Inflammatory macrophage treated with lipopolysaccharide for 4 hours (primary cell): ENCODE measurements around the gene TMEM191B.
"Not testable (repeated sequence)": the region's sequence is repeated elsewhere in the genome, so short reads cannot be mapped to it uniquely, and the experiment has no call there.

Experiments
- DNase-seq: peaks from one replicate; pipeline ENCODE4 v3.0.0-alpha.2; 2020

The TMEM191B gene

DNA sequence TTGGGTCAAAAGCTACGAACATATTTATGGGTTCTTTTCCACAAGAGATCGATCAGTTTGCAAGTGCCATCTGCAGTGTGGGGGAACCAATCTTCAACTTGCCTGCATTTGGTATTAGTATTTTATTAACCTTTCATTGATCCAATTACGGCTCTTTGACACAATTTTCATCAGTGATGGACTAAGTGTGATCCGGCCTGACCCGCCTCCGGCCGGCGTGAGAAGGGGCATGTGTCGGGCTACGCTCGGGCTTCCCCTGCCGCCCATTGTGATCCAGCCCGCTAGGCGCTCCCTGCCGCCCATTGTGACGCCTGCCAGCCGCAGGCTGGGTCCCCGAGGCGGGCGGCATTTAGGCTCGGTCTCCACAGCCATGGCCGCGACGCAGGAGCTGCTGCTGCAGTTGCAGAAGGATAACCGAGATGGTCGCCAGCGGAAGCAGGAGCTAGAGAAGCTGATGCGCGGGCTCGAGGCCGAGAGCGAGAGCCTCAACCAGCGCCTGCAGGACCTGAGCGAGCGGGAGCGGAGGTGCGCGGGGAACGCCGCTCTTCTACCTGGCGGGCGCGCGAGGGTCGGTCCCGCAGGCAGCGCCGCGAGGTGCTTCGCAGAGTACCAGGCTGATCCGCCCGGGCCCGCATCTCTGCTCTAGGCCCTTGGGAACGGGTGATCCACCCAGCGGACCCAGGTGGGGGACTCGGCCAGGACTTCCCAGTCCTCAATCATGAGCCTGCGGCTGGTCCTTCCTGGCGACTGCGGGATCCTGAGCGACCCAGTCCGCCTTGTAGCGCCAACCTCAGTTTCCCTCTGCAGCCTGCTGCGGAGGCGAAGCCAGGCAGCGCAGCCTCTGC, at the start of gene TMEM191B:
TMEM191B (plus strand) TSS at position 51 of the 845 bp plus-strand sequence; CDS start at position 230, 179 bp downstream.
- DNase-seq, result not testable (repeated sequence)

DNA sequence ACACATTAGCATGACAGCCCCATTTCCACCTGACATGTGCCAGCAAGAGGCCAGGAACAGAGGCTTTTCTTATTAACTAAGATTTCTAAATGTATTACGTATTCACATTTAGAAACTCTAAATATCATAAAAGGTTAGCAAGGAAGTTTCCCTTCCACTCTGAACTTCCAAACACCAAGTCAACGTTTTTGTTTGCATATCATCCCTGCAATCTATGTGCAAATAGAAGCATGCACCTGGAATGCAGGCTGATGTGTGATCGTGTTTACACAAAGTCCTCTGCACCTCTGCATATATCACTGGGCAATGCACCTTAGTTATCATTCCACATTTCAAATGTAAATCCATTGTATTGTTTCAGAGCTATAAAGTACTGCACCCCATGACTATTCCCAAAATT, 31.4 kb upstream of the TMEM191B start:
- DNase-seq, result not testable (repeated sequence)

DNA sequence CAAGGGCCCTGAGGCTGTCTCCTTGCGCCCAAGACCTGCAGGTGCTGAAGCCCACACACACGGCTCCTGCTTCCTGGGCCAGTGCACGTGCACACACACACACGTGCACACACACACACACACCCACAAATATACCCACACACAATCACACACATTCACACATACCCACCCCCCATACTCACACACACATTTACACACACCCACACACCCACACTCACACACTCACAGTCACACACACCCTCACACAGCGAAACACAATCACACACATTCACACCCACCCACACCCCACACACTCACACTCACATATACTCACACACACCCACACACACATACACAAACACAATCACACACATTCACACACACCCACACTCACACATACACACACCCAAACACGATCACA, 16.3 kb upstream of the TMEM191B start:
- not testable (repeated sequence) for DNase-seq

DNA sequence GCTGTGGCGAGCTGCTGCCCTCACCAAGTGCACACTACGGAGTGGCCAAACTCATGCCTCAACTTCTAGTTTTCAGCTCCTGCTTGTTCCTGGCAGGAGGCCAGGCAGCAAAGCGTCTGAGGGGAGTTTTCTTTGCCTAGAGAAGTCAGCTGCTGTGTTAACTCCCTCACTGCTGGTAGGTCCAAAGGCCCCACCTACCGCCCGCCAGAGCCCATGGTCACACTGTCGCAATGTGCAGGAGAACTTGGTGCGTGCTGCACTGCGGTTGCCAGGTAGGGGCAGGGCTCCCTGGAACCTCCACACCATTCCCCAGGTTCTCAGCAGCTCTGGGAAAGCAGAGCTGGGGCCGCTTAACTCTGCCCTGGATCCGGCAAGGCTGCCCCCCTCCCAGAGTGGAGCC, 15.2 kb upstream of the TMEM191B start:
- DNase-seq, result not testable (repeated sequence)

- not testable (repeated sequence) for DNase-seq
Observed at GRCh38 chr22:18513454-18513853, 14.1 kb upstream of the TMEM191B start.

DNA sequence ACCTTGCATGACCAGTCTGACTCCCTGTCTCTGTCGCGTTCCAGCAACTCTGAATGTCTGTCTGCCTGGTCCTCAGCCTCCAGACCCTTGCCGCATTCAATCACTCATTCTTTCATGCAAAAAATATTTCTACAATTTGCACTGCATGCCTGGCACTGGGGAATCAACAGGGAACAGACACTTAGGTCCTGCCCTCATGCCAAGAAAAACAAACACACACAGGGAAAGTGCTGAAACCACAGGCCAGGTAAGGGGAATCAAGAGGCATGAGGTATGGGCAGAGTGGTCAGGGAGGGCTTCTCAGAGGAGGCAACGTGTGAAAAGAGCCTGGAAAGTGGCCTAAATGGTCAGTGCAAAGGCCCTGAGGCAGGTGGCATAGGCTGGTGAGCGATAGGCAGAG, 9.5 kb upstream of the TMEM191B start, which contains the start of gene GGTLC3:
GGTLC3 (minus strand) TSS at position 101 of the 400 bp plus-strand sequence. CDS start 264 bp downstream, outside the sequence.
- DNase-seq, result not testable (repeated sequence)

- DNase-seq, result not testable (repeated sequence)
Observed at GRCh38 chr22:18522762-18523161, 4.8 kb upstream of the TMEM191B start.

- DNase-seq, result not testable (repeated sequence)
Observed at GRCh38 chr22:18523328-18523727, 4.3 kb upstream of the TMEM191B start.

- DNase-seq, result not testable (repeated sequence)
Observed at GRCh38 chr22:18528597-18529415, 1.2 kb downstream of the TMEM191B start.

DNA sequence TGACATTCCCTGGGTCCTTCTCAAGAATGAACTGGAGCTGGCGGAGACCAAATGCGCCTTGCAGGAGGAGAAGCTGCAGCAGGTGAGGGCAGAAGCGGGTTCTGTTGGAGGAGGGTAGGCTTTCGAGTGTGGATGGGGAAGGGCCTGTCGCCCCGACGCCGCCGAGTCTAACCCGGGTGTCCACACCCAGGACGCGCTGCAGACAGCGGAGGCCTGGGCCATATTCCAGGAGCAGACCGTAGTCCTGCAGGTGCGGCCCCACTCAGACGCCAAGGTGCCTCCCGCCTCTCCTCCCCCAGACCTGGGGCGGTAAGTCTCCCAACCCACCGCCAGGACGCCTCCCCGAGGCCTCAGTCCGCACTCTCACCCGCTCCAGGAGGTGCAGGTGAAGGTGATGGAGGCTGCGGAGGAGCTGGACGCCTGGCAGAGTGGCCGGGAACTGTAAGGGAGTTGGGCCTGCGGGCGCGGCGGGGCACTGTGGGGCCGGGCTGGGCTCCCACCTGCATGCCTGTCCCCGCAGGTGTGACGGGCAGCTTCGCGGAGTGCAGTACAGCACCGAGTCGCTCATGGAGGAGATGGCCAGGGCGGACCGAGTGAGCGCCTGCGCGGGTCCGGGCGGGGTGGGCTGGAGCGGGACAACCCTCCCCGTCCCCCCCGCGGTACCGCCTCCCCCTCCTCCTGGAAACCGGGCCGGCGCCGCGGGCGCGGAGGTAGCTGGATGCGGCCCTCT, 2.0 kb downstream of the TMEM191B start:
- not testable (repeated sequence) for DNase-seq

DNA sequence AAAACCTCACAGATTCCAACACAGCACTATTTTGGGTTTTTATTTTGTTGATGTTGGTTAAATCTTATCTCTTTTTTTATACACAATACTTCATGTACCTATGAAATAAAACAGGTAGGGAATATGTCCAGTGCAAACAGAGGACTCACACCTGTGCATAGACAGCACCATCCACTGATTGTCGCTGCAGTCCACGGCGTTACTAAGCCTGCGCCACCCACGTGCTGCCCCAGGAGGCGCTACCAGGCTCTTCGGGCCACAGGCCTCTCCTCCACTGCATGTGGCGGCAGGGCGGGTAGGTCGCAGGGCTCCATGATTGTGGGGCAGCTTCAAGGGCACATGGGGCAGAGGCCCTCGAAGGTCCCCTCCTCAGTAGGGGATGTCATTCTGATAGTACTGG, 6.0 kb downstream of the TMEM191B start:
- DNase-seq, result not testable (repeated sequence)

DNA sequence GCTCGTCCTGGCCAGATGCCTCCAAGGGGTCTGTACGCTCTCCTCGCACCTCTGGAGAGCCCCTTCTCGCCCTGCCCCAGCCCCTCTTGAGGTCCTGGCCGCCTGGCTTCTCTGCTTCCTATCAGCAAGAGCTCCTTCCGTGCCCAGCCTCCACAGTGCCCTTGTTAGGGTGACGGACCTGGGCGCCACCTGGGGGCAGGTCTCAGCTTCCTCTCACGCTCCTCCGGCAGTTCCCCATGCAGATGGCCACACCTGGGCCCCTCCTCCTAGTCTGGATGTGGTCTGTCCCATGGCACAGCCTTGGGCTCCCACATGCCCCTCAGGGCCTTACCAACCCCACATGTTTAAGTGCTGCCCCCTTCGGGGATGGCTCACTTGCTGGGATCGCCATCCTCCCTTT, 6.7 kb downstream of the TMEM191B start:
- not testable (repeated sequence) for DNase-seq

GRCh38 chr22:18539994-18540393, 12.4 kb downstream of the TMEM191B start:
- DNase-seq, result not testable (repeated sequence)

DNA sequence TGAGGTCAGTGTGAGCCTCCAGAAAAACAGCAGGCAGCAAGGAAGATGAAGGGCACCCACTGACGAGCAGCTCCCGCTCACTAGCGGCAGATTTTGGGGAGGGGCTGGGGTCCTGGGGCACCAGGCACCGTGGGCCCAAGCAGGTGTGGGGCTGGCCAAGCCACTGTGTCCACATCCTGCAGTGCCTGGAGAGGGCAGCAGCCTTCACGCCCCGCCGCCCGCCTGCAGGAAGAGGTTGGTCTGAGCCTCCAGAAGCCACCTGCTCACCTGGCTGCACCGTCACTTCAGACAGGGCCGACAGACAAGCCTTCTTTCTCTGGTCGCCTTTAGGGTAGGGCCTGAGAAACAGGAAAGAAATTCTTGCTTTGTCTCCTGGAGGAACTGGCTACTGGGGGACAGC, 15.8 kb downstream of the TMEM191B start:
- not testable (repeated sequence) for DNase-seq

DNA sequence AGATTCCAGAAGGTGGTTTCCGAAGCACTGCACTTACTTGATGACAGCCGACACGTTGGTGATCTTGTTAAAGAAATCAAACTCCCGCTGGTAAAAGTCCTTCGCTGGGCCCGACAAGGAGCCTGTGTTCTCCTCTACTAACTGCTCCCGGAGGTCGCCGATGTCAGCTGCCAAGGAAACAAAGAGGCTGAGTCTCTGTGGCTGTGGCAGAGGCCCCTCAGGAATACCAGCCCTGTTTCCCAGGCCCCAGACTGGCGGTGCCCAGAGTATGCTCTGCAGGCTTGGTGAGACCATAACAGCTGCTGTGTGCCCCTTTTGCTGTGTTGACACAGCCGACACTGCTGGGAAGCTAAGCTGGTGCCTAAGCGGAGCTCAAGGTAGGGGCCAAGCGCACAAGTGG, 17.0 kb downstream of the TMEM191B start:
- not testable (repeated sequence) for DNase-seq

DNA sequence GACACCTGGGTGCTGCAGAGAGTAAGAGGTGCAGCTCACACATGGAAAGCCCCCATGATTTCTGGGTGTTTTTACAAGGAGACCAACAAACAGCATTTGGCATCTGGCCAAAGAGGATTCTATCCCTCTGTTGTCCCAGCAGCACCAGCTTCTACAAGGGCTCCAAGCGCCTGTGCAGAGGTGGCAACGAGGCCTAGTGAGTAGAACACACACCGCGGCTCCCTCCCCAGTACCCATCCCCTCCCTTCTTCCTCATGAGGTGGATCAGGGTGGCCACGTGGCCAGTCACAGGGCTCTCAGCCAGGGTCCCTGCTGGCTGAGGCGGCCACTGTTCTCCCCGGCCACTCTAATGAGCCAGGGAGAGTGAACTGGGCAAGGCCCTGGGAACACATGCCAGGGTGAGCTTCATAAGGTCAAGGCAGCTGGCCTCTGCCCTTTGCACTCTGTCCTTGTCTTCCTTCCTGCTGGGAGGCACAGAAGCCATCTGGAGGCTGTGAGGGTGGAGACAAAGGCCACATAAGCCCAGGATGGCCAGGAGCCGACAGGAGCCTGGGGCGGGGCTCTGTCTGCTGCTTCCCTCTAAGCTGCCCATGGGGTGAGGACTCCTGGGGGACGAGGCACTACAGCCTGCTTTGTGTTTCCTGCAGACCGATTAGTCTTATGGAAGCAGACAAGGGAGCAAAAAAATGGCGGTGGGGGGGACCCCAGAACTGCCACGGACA, 22.0 kb downstream of the TMEM191B start:
- not testable (repeated sequence) for DNase-seq

- DNase-seq, result not testable (repeated sequence)
Observed at GRCh38 chr22:18551046-18551445, 23.4 kb downstream of the TMEM191B start.

DNA sequence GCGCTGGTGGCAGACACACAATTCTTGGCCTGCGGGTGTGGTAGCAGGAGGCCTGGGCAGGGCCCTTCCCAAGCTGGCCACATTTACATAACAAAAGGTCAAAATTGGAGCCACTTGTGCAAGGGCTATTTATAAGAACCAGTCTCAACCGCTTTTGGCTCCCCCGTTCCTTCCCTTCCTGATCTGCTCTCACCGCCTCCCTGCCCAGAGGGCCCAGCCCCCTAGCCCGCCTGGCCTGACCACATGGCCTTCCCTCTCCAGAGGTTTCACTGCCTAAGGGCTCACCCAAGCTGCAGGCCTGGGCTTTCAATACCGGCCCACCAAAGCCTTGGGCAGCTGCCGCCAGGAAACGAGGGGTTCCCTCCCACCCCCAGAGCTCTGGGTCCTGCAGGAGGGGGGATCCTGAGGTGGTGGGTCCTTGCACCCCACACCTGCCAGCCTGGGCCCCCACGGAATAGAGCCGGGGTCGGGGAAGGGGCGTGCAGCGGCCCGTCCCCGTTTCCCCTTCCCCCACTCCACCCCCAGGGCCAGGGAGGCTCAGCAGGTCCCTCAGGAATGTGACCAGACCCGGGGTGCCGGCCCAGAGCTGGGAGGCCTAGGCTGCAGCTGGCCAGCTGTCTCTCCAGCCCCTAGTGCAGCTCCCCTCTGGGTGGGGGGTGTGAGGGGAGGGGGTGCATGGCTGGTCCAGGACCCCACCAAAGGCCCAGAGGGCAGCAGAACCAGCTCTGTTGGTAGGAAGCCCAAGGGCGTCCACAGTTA, 25.4 kb downstream of the TMEM191B start:
- not testable (repeated sequence) for DNase-seq

GRCh38 chr22:18554280-18555256, 27.0 kb downstream of the TMEM191B start:
- not testable (repeated sequence) for DNase-seq

DNA sequence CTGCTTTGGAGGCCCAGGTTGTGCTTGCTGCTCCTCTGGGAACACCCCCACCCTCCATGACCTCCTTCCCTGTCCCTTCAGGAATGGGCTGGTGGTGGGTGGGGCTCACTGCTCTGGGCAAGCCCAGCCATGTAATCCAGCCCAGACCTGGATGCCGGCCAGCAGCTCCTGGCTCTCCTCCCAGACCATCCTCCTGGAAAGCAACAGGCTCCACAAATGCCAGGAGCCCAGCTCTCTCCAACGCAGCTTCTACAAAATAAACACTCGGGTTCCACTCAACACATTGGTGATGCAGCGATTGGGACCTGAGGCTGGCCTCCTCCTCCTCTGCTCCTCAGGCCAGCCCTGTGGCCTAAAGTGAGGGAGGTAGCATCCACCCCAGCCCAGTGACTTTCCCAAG, 30.9 kb downstream of the TMEM191B start:
- not testable (repeated sequence) for DNase-seq
